DOHH2 (cell line): Measurements from ENCODE around the gene GPR161.

ENCODE experiments used
- H3F3A ChIP-seq: fragments of 200-600 bp; sonication (generic), shearing (Covaris generic); 2 replicates; pipeline ENCODE4 v1.6.0; 2016; ENCODE audit warnings: antibody characterized with exemption, mild to moderate bottlenecking; ENCODE audit not compliant: control insufficient read depth, insufficient read depth
- H3K27ac ChIP-seq: fragments of 200-600 bp; sonication (generic); 2 replicates; pipeline ENCODE4 v1.5.1; 2014; ENCODE audit warnings: low read depth, mild to moderate bottlenecking, low read length, moderate library complexity
- H3K27me3 ChIP-seq: fragments of 200-600 bp; sonication (generic); 2 replicates; pipeline ENCODE4 v1.6.1; 2014; ENCODE audit warnings: mild to moderate bottlenecking, low read length, mixed read lengths; ENCODE audit not compliant: control insufficient read depth
- H3K36me3 ChIP-seq: fragments of 200-600 bp; sonication (generic); 2 replicates; pipeline ENCODE4 v1.6.1; 2014; ENCODE audit warnings: mild to moderate bottlenecking, low read length, moderate library complexity, mixed read lengths; ENCODE audit not compliant: control insufficient read depth
- H3K4me1 ChIP-seq: fragments of 200-600 bp; sonication (generic); 2 replicates; pipeline ENCODE4 v1.6.1; 2014; ENCODE audit warnings: mild to moderate bottlenecking, low read length, mixed read lengths; ENCODE audit not compliant: control insufficient read depth
- H3K4me2 ChIP-seq: fragments of 200-600 bp; sonication (generic); 2 replicates; pipeline ENCODE4 v1.6.0; 2014; ENCODE audit warnings: mild to moderate bottlenecking, low read length, moderate library complexity
- H3K4me3 ChIP-seq: fragments of 200-600 bp; sonication (generic); 2 replicates; pipeline ENCODE4 v1.5.1; 2014; ENCODE audit warnings: mild to moderate bottlenecking, low read length, mixed read lengths
- H3K79me2 ChIP-seq: fragments of 200-600 bp; sonication (generic); 2 replicates; pipeline ENCODE4 v1.6.1; 2014; ENCODE audit warnings: mild to moderate bottlenecking, low read length, mixed read lengths; ENCODE audit not compliant: control insufficient read depth
- H3K9me2 ChIP-seq: fragments of 200-600 bp; sonication (generic); replicated peaks from 2 replicates; pipeline ENCODE4 v1.6.1; 2014; ENCODE audit warnings: mild to moderate bottlenecking, low read length, mixed read lengths; ENCODE audit not compliant: control insufficient read depth
- H3K9me3 ChIP-seq: fragments of 200-600 bp; sonication (generic); 2 replicates; pipeline ENCODE4 v1.6.1; 2014; ENCODE audit warnings: antibody characterized with exemption, low read length, mixed read lengths; ENCODE audit not compliant: control insufficient read depth, insufficient read depth
- H4K20me1 ChIP-seq: fragments of 200-600 bp; sonication (generic); 2 replicates; pipeline ENCODE4 v1.6.0; 2014; ENCODE audit warnings: low read depth, mild to moderate bottlenecking, antibody characterized with exemption, low read length, moderate library complexity; ENCODE audit not compliant: control insufficient read depth, insufficient read depth
- EZH2phosphoT487 ChIP-seq: fragments of 200-600 bp; sonication (generic); IDR thresholded peaks from 2 replicates; pipeline ENCODE4 v1.6.1; 2017; ENCODE audit warnings: borderline replicate concordance, mild to moderate bottlenecking, antibody characterized with exemption, low read length, moderate library complexity, mixed read lengths
- TF ChIP-seq, protein P1 (sequence below): fragments of 200-600 bp; sonication (generic); IDR thresholded peaks from one replicate; pipeline ENCODE4 v1.5.1; 2014; ENCODE audit warnings: antibody characterized with exemption, mild to moderate bottlenecking, low read depth, low read length; ENCODE audit not compliant: poor library complexity, severe bottlenecking

Gene GPR161

DNA sequence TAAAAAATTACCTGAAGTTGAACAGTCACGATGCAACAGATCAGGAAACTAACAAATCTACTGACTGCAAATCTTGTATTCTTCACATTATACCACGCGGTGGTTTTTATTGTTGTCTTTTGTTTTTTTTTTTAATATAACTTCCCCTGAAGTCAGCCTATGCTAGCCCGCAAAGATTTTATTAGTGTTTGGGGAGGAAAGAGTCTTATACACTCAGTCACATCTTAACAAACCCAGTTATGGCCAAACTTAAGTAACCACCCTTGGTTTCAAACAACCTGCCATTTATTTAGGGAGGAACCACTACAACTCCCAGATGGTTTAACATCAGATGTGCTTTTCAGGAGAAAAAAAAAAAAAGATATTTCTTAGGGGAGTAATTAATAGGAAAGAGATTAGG lies 15.2 kb upstream of the GPR161 start:
- Histone ChIP-seq H3K27ac (no peak overlapping the region), H3K4me2 (no peak overlapping the region), H3K4me3 (no peak overlapping the region), H3F3A (no peaks in the 10 kb centered on the region), H3K27me3 (no peaks in the 10 kb centered on the region), H3K36me3 (no peaks in the 10 kb centered on the region), H3K9me2 (no peaks in the 10 kb centered on the region), H3K9me3 (no peaks in the 10 kb centered on the region), H3K79me2 (no peaks in the 10 kb centered on the region), H4K20me1 (no peaks in the 10 kb centered on the region), H3K4me1 (peaks cover 10% of the 10 kb centered on the region; the same call in 1 of the 2 replicates)
- TF ChIP-seq, protein P1, sequence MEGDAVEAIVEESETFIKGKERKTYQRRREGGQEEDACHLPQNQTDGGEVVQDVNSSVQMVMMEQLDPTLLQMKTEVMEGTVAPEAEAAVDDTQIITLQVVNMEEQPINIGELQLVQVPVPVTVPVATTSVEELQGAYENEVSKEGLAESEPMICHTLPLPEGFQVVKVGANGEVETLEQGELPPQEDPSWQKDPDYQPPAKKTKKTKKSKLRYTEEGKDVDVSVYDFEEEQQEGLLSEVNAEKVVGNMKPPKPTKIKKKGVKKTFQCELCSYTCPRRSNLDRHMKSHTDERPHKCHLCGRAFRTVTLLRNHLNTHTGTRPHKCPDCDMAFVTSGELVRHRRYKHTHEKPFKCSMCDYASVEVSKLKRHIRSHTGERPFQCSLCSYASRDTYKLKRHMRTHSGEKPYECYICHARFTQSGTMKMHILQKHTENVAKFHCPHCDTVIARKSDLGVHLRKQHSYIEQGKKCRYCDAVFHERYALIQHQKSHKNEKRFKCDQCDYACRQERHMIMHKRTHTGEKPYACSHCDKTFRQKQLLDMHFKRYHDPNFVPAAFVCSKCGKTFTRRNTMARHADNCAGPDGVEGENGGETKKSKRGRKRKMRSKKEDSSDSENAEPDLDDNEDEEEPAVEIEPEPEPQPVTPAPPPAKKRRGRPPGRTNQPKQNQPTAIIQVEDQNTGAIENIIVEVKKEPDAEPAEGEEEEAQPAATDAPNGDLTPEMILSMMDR: no peak
- no peak for TF ChIP-seq EZH2phosphoT487

DNA sequence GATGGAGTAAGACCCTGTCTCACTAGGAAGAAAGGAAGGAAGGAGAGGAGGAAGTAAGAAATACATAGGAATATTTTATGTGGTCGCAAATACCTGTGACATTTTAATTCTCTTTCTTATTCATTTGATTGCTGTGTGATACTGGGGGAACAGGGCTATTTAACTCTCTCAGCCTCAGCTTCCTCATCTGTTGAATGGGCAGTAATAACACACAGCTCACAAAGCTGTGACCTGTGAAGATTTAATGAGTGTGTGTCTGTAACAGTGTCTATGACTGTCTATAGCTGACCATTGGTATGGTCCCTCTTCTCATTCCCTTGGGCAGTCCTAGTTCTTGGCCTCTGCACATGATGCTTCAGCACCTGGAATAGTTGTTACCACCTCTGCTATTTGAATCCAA lies 13.6 kb upstream of the GPR161 start:
- no peaks in the 10 kb centered on the region for H3K9me3 ChIP-seq

DNA sequence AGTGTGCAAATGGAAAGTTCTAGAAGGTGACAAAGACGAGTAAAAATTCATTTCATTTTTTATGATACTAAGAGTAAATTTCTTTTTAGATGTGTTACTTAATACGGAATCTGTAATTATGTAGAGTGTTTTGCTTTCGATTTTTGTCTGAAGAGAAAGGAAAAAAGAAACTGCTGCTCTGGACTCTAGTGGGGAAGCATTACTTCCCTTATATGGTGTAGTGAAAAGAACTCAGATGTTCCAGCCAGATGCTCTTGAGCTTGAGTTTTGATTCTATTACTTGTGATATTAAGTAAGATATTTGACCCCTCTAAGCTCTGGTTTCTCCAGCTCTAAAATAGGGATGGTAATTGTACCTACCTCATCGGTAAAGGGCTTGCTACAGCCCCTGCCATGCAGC lies 12.2 kb upstream of the GPR161 start:
- H3K36me3 ChIP-seq: no peaks in the 10 kb centered on the region
- H3K4me3 ChIP-seq: no peak overlapping the region
- H3K27me3 ChIP-seq: peaks cover 8% of the 10 kb centered on the region; the same call in 1 of the 2 replicates
- H3K9me2 ChIP-seq: no peaks in the 10 kb centered on the region
- no peak overlapping the region for H3K4me2 ChIP-seq
- no peak overlapping the region for H3K27ac ChIP-seq
- H4K20me1 ChIP-seq: no peaks in the 10 kb centered on the region
- no peaks in the 10 kb centered on the region for H3F3A ChIP-seq
- TF ChIP-seq EZH2phosphoT487: no peak
- TF ChIP-seq, protein P1: no peak
- H3K9me3 ChIP-seq: no peaks in the 10 kb centered on the region
- H3K4me1 ChIP-seq: peaks cover 9% of the 10 kb centered on the region
- no peaks in the 10 kb centered on the region for H3K79me2 ChIP-seq

More for the DNA sequence above, 13.6 kb upstream of the GPR161 start:
- Histone ChIP-seq H4K20me1 (no peaks in the 10 kb centered on the region), H3K4me3 (no peak overlapping the region), H3K27me3 (no peaks in the 10 kb centered on the region), H3K9me2 (no peaks in the 10 kb centered on the region), H3F3A (no peaks in the 10 kb centered on the region), H3K27ac (no peak overlapping the region), H3K79me2 (no peaks in the 10 kb centered on the region), H3K4me2 (no peak overlapping the region), H3K4me1 (peaks cover 15% of the 10 kb centered on the region), H3K36me3 (no peaks in the 10 kb centered on the region)
- no peak for TF ChIP-seq EZH2phosphoT487
- TF ChIP-seq, protein P1: no peak
